ENCODE data around the gene SUGCT. TPM values are rescaled to one million over a fixed set of nuclear protein-coding genes. Genes with fewer than 3 reads are reported as not detected.

The SUGCT gene
- total and polyA plus RNA-seq, 2 of the 8 experiments (the other 6 are each of a cell fraction or from before 2014, with no cell fraction given) = 2.8 to 5.4 TPM

DNA sequence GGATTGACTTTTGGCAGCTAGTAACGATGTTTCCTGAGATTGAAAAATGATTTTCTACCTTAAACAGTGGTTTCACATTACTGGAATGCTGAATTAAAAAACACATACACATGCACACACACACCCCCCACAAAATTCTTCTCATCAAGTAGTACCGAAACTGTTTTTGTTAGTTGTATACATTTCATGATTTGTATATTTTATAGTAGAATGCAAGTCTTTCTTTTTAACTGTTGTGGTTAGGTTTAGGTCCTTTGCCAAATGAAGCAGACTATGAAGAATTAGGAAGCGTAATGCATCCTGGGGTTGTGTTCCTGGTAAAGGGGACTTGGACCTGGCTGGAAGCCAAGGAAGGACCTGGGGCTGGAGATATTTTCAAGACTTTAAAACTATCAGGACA is 505.8 kb downstream of the SUGCT start:
- TF ChIP-seq, protein P1, sequence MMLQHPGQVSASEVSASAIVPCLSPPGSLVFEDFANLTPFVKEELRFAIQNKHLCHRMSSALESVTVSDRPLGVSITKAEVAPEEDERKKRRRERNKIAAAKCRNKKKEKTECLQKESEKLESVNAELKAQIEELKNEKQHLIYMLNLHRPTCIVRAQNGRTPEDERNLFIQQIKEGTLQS (IDR thresholded peaks at IDR 0.05; ENCODE audit: insufficient read depth, low read depth, low read length) = no peak
- TF ChIP-seq EZH2 (IDR thresholded peaks at IDR 0.05; ENCODE audit: low read depth, low read length, severe bottlenecking) (no peak), POLR2AphosphoS5 (IDR thresholded peaks at IDR 0.05; ENCODE audit: low read depth, low read length) (no peak), POLR2A (IDR thresholded peaks at IDR 0.05; ENCODE audit: control extremely low read depth in 1 of 2, low read depth in 2 of 2, low read length in 2 of 2) (no peak), NANOG (IDR thresholded peaks at IDR 0.05; ENCODE audit: insufficient read depth, low read depth, low read length, poor library complexity, severe bottlenecking) (no peak), TAF1 (IDR thresholded peaks at IDR 0.05; ENCODE audit: low read depth, low read length) (no peak), BRCA1 (IDR thresholded peaks at IDR 0.05; ENCODE audit: low read depth, low read length) (no peak), RAD21 (IDR thresholded peaks at IDR 0.05 in 1 of 2, conservative IDR thresholded peaks at IDR 0.05 in 1 of 2; ENCODE audit: low read depth in 2 of 2, low read length in 2 of 2) (no peak)
- Histone ChIP-seq H4K5ac (ENCODE audit: insufficient read length, low read depth, low read length) (no peak overlapping the region), H3K27me3 (replicated peaks in 1 of 4; ENCODE audit: control insufficient read depth in 3 of 4, extremely low read depth in 1 of 4, insufficient read depth in 3 of 4, low read length in 3 of 4) (no peaks in the 10 kb centered on the region), H3K27ac (ENCODE audit: low read depth, low read length) (no peak overlapping the region), H2AK5ac (ENCODE audit: low read depth, low read length) (no peak overlapping the region), H3K4ac (replicated peaks; ENCODE audit: insufficient read length, low read depth, low read length) (no peak overlapping the region), H2BK120ac (replicated peaks; ENCODE audit: low read depth, low read length) (no peak overlapping the region), H3K9me3 (ENCODE audit: insufficient read depth in 2 of 2, low read depth in 1 of 2, low read length in 1 of 2) (no peaks in the 10 kb centered on the region), H2BK5ac (ENCODE audit: low read depth, low read length) (no peak overlapping the region), H3K79me1 (ENCODE audit: low read depth, low read length) (no peaks in the 10 kb centered on the region), H4K91ac (replicated peaks; ENCODE audit: insufficient read length, low read length) (no peak overlapping the region), H3K14ac (ENCODE audit: insufficient read length) (no peak overlapping the region), H4K8ac (ENCODE audit: extremely low read depth, insufficient read depth, low read length) (no peak overlapping the region), H3K56ac (replicated peaks; ENCODE audit: insufficient read length, low read depth, low read length) (no peak overlapping the region), H3K4me2 (ENCODE audit: insufficient read depth in 1 of 2, low read depth in 2 of 2, low read length in 2 of 2) (no peak overlapping the region), H3K23ac (ENCODE audit: insufficient read length) (no peak overlapping the region), H3K9ac (replicated peaks in 1 of 4; ENCODE audit: extremely low read depth in 1 of 4, low read depth in 3 of 4, low read length in 3 of 4) (no peak overlapping the region), H2AFZ (ENCODE audit: low read length) (no peak overlapping the region), H3K23me2 (ENCODE audit: low read depth, low read length) (no peaks in the 10 kb centered on the region), H3K36me3 (ENCODE audit: control insufficient read depth in 2 of 4, insufficient read depth in 4 of 4, low read length in 3 of 4) (no peaks in the 10 kb centered on the region), H4K20me1 (replicated peaks in 1 of 2; ENCODE audit: control insufficient read depth in 1 of 2, insufficient read depth in 2 of 2, low read length in 2 of 2) (no peaks in the 10 kb centered on the region), H2BK20ac (ENCODE audit: low read length) (no peak overlapping the region), H3K4me1 (replicated peaks in 1 of 4; ENCODE audit: control insufficient read depth in 3 of 4, insufficient read depth in 4 of 4, low read length in 3 of 4) (no peaks in the 10 kb centered on the region), H2BK12ac (ENCODE audit: low read depth, low read length) (no peak overlapping the region), H3K79me2 (ENCODE audit: control insufficient read depth in 1 of 2, insufficient read depth in 2 of 2, low read length in 2 of 2) (no peaks in the 10 kb centered on the region), H3K18ac (ENCODE audit: extremely low read depth, low read length) (no peak overlapping the region), H2BK15ac (ENCODE audit: low read length) (no peak overlapping the region), H3K4me3 (ENCODE audit: extremely low read depth in 1 of 4, insufficient read depth in 2 of 4, low read depth in 3 of 4, low read length in 4 of 4) (no peak overlapping the region)
- DNase-seq (ENCODE audit: low read depth in 1 of 2, low spot score in 2 of 2) (no peak), FAIRE-seq (no peak)
- CTCF ChIA-PET (ENCODE audit: partially characterized antibody) = no interaction called here
- POLR2A ChIA-PET (ENCODE audit: partially characterized antibody) = no interaction called here
- WGBS, 2 experiments (ENCODE audit: extremely low coverage in 1 of 2, insufficient coverage in 1 of 2, insufficient read length in 1 of 2, insufficient replicate concordance in 2 of 2, low coverage in 1 of 2, low lambda C conversion rate in 2 of 2, missing lambda C conversion rate in 1 of 2) = 93% methylated on average over 3 of the region's 3 CpGs; no CpG with 5 or more reads in 1 of the 2 experiments
